ENCODE results near the gene MAGEA4. TPM values are rescaled to one million over a fixed set of nuclear protein-coding genes. Genes with fewer than 3 reads are reported as not detected.

MAGEA4 gene
- total and polyA plus RNA-seq, 2 donors from 2014 or later = not detected

DNA sequence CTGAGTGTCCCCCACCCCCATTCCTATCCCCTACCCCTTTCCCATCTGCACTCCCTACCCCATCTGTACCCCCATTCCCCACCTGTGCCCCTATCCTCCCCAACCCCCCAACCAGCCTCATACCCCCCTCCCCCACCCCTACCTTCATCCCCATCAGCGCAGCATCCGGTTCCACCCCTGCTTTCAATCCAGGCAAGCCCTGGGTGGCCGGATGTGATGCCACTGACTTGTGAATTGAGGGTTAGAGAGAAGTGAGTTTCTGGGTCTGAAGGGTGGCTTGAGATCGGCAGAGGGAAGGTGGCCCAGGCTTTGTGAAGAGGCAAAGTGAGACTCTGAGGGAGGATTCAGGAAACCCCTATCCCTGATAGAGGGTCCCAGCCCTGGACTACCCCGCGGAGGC lies 7.8 kb downstream of the MAGEA4 start:
- intact Hi-C loops (cut with DNase I) = no loop called here
- TF ChIP-seq, protein P1, sequence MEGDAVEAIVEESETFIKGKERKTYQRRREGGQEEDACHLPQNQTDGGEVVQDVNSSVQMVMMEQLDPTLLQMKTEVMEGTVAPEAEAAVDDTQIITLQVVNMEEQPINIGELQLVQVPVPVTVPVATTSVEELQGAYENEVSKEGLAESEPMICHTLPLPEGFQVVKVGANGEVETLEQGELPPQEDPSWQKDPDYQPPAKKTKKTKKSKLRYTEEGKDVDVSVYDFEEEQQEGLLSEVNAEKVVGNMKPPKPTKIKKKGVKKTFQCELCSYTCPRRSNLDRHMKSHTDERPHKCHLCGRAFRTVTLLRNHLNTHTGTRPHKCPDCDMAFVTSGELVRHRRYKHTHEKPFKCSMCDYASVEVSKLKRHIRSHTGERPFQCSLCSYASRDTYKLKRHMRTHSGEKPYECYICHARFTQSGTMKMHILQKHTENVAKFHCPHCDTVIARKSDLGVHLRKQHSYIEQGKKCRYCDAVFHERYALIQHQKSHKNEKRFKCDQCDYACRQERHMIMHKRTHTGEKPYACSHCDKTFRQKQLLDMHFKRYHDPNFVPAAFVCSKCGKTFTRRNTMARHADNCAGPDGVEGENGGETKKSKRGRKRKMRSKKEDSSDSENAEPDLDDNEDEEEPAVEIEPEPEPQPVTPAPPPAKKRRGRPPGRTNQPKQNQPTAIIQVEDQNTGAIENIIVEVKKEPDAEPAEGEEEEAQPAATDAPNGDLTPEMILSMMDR (IDR thresholded peaks at IDR 0.05; ENCODE audit: borderline replicate concordance, extremely low read depth, insufficient read depth) = no peak
- no peaks in the 10 kb centered on the region for H3K9me3 ChIP-seq (ENCODE audit: control insufficient read depth in 2 of 3, insufficient read depth in 1 of 3, low read length in 3 of 3)
- H3K27me3 ChIP-seq (ENCODE audit: control insufficient read depth, insufficient read depth, low read length) = no peaks in the 10 kb centered on the region
- H3K27ac ChIP-seq (ENCODE audit: low read depth in 2 of 2, low read length in 2 of 2) = no peak overlapping the region
- DNase-seq (no peak), FAIRE-seq (no peak)
- H3K36me3 ChIP-seq (ENCODE audit: control insufficient read depth in 2 of 3, insufficient read depth in 3 of 3, low read length in 3 of 3) = no peaks in the 10 kb centered on the region
- no peak overlapping the region for H3K4me3 ChIP-seq (ENCODE audit: low read length in 3 of 3)
- no peak overlapping the region for H3K9ac ChIP-seq (ENCODE audit: low read length in 3 of 3)
- no peaks in the 10 kb centered on the region for H3K4me1 ChIP-seq (ENCODE audit: control insufficient read depth in 2 of 3, insufficient read depth in 2 of 3, low read depth in 1 of 3, low read length in 3 of 3)

DNA sequence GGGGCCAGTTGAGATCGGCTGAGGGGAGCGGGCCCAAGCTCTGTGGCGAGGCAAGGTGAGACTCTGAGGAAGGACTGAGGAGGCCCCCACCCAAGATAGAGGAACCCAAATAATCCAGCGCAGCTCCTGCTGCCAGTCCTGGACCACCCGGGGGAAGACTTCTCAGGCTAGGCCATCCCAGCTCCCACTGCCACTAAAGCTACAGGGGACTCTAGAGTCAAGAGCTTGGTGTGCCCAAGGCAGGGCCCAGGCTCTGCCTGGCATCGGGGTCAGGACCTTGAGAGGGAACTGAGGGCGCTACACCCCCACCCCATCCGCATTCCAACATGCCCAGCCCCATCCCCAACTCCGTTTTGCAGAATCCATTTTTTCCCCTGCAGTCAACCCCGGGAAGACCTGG lies 8.6 kb downstream of the MAGEA4 start:
- Histone ChIP-seq H3K9ac (ENCODE audit: low read length in 3 of 3) (no peak overlapping the region), H3K36me3 (ENCODE audit: control insufficient read depth in 2 of 3, insufficient read depth in 3 of 3, low read length in 3 of 3) (no peaks in the 10 kb centered on the region), H3K4me1 (ENCODE audit: control insufficient read depth in 2 of 3, insufficient read depth in 2 of 3, low read depth in 1 of 3, low read length in 3 of 3) (no peaks in the 10 kb centered on the region), H3K27me3 (ENCODE audit: control insufficient read depth, insufficient read depth, low read length) (no peaks in the 10 kb centered on the region), H3K4me3 (ENCODE audit: low read length in 3 of 3) (no peak overlapping the region), H3K27ac (ENCODE audit: low read depth in 2 of 2, low read length in 2 of 2) (no peak overlapping the region), H3K9me3 (ENCODE audit: control insufficient read depth in 2 of 3, insufficient read depth in 1 of 3, low read length in 3 of 3) (no peaks in the 10 kb centered on the region)
- DNase-seq (no peak), FAIRE-seq (no peak)
- TF ChIP-seq, protein P1 (IDR thresholded peaks at IDR 0.05; ENCODE audit: borderline replicate concordance, extremely low read depth, insufficient read depth) = no peak
- intact Hi-C loops (cut with DNase I) = no loop called here

DNA sequence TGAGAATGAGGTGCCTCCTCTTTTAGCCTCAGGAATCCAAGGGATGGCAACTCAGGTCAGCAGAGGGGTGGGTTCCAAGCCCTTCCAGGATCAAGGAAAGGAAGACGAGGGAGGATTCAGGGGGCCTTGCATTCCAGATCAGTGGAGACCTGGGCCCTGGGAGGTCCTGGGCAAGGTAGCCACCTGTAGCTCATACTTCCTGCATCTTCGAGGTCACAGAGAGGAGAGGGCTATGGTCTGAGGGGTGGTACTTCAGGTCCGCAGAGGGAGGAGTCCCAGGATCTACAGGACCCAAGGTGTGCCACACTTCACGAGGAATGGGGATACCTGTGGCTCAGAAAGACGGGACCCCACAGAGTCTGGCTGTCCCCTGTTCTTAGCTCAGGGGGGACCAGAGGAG lies 9.2 kb downstream of the MAGEA4 start:
- intact Hi-C loops (cut with DNase I) = no loop called here
- Histone ChIP-seq H3K27me3 (ENCODE audit: control insufficient read depth, insufficient read depth, low read length) (no peaks in the 10 kb centered on the region), H3K4me1 (ENCODE audit: control insufficient read depth in 2 of 3, insufficient read depth in 2 of 3, low read depth in 1 of 3, low read length in 3 of 3) (no peaks in the 10 kb centered on the region), H3K4me3 (ENCODE audit: low read length in 3 of 3) (no peak overlapping the region), H3K9me3 (ENCODE audit: control insufficient read depth in 2 of 3, insufficient read depth in 1 of 3, low read length in 3 of 3) (no peaks in the 10 kb centered on the region), H3K27ac (ENCODE audit: low read depth in 2 of 2, low read length in 2 of 2) (no peak overlapping the region), H3K9ac (ENCODE audit: low read length in 3 of 3) (no peak overlapping the region), H3K36me3 (ENCODE audit: control insufficient read depth in 2 of 3, insufficient read depth in 3 of 3, low read length in 3 of 3) (no peaks in the 10 kb centered on the region)
- FAIRE-seq = no peak
- DNase-seq = no peak
- TF ChIP-seq, protein P1 (IDR thresholded peaks at IDR 0.05; ENCODE audit: borderline replicate concordance, extremely low read depth, insufficient read depth) = no peak

DNA sequence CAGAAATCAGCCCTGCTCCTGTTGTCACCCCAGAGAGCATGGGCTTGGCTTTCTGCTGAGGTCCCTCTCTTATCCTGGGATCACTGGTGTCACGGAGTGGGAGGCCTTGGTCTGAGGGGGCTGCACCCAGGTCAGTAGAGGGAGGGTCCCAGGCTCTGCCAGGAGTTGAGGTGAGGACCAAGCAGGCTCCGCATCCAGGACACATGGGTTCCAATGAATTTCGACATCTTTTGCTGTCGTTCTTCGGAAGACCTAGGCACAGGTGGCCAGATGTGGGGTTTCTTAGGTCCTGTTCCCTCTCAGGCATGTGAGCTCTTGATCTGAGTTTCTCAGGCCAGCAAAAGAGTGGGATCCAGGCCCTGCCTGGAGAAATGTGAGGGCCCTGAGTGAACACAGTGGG lies 10.0 kb downstream of the MAGEA4 start:
- FAIRE-seq (no peak), DNase-seq (no peak)
- Histone ChIP-seq H3K4me3 (ENCODE audit: low read length in 3 of 3) (no peak overlapping the region), H3K4me1 (ENCODE audit: control insufficient read depth in 2 of 3, insufficient read depth in 2 of 3, low read depth in 1 of 3, low read length in 3 of 3) (no peaks in the 10 kb centered on the region), H3K27me3 (ENCODE audit: control insufficient read depth, insufficient read depth, low read length) (no peaks in the 10 kb centered on the region), H3K27ac (ENCODE audit: low read depth in 2 of 2, low read length in 2 of 2) (no peak overlapping the region), H3K9ac (ENCODE audit: low read length in 3 of 3) (no peak overlapping the region), H3K9me3 (ENCODE audit: control insufficient read depth in 2 of 3, insufficient read depth in 1 of 3, low read length in 3 of 3) (no peaks in the 10 kb centered on the region), H3K36me3 (ENCODE audit: control insufficient read depth in 2 of 3, insufficient read depth in 3 of 3, low read length in 3 of 3) (no peaks in the 10 kb centered on the region)
- TF ChIP-seq, protein P1 (IDR thresholded peaks at IDR 0.05; ENCODE audit: borderline replicate concordance, extremely low read depth, insufficient read depth) = no peak
- intact Hi-C loops (cut with DNase I) = no loop called here
